Stimulated activated CD8-positive, alpha-beta memory T cell treated with anti-CD3 and anti-CD28 coated beads, Interleukin-4, amount 100 ng/mL, for 48 hours (primary cell): Measurements from ENCODE around the gene IDH3A.

ENCODE experiments used
- DNase-seq: peaks from one replicate; pipeline ENCODE4 v3.0.0-alpha.2; 2020

The IDH3A gene

DNA sequence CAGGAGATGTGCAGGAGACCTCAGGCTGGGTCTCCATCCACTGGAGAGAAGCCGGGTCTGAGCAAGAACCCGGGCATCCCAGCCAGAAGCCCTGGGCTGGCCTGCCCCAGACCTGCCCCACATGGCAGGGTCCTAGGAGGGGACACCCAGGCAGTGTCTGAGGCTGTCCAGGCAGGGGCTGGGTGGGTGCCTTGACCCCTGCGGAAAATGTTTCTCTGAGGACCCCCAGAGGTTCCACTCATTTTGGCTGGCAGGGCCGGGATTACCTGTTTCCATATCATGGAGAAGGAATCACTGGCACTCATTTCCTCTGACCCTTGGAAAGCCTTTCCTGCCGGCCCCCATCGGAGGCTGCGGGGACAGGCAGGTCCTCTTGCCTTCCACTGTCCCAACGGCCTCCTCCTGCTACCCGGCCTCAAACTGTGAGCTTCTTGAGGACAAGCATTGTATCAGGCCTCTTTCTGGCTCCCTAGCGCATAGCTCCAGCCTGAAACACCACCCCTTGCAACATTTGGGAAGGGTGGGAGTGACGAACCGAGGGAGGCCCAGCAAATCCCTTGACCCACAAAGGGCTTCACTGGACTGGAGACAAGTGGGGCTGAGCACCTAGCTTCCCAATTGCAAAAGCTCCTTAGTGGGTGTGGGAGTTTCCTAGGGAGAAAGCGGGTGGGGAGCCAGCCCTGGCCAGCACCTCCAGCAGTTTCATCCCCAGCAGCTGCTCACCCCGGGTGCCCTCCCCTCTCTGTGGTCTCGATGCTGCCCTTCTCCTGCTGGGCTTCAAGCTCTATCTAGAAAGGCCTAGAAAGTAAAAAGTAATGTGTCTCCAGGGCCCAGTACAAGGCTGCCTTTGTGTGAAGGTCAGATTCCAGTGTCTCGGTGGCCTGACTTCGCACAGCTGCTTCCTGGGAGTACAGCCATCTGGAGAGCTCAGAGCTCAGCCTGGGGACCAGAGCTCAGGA is 55.5 kb downstream of the IDH3A start:
- DNase-seq: no peak

DNA sequence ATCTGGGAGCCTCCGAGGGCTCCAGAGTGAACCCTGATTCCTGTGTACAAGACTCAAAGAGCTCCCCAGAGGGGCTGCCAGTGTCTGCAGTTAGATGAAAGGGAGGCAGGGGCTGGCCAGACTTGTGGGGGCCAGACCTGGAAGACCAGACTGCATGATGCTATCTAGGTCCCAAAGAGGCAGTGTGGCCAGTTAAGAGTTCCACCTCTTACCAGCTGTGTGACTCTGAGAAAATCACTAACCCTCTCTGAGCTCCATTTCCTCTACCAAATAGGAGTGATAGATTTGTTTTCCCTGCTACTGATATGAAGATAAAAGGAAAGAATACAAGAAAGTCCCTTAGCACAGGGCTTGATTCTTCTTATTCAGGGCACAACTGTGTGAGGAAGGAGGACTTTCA is 56.2 kb downstream of the IDH3A start:
- no peak for DNase-seq

DNA sequence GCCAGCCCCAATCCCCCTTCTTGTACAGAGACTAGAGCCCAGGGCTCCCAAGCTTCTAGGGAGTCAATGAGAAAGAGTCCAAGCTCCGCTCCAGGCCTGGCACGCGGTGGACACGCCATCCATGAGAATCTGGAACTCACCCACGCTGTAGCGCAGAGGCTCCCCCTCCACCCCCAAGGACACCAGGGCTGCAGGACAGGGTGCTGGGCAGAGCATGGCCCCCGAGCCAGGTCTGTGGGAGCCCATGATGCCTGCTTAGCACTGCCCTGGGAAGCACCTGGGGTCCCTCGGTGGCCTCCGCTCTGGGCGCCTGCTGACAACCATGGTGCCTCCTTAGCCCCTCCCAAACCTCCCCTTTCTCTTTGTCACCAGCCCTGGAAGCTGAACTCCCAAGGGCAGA is 56.7 kb downstream of the IDH3A start:
- DNase-seq: no peak

DNA sequence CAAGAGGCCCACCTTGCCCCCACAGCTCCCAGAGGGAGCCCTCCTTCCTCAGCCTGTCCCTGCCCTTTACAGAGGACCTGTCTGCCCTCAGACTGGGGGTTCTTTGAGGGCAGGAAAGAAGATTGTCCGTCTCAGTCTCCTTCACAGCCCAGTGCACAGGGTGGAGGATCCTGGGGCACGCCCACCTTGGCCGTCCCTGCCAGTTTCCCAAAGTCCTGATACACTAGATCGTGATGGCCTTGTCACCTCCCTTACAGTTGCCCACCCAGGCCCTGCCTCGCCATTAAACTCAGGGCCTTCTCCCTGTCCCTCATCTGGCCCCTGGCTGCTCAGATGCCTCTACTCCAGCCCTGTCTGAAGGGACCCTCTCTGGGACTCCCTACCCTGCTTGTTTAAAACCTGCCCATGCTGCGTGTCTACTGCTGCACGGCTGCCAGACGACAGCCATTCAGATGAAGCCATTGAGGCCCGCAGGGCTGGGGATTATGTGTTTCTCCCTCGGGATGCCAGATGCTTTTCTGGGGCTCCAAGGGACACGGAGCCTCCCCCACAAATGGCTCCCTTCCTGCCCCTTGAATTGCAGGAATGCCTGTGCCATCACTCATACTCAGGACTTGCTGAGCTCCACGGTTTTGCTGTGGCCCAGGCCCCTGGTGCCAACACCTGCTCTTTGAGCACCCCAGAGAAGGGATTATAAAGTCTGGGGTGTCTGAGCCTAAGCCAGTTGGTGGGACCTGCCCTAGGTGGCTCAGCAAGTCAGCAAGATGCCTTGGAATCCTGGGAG is 57.4 kb downstream of the IDH3A start:
- DNase-seq: no peak

DNA sequence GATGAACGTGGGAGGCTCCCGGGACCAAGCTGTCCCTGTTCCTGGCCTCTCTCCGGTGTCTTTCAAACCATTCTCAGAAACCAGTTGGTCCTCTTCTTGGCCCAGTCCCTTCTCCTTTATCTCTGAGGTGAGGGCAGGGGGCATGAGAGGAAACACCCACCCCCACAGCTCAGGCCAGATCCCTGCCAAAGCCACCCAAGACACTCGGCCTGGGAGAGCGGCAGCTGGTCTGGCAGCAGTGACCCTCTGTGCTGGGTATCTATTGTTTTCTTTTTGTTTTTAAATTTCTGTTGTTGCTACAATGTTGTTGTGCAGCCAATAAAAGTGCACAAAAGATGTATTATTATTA is 57.9 kb downstream of the IDH3A start:
- DNase-seq: no peak

DNA sequence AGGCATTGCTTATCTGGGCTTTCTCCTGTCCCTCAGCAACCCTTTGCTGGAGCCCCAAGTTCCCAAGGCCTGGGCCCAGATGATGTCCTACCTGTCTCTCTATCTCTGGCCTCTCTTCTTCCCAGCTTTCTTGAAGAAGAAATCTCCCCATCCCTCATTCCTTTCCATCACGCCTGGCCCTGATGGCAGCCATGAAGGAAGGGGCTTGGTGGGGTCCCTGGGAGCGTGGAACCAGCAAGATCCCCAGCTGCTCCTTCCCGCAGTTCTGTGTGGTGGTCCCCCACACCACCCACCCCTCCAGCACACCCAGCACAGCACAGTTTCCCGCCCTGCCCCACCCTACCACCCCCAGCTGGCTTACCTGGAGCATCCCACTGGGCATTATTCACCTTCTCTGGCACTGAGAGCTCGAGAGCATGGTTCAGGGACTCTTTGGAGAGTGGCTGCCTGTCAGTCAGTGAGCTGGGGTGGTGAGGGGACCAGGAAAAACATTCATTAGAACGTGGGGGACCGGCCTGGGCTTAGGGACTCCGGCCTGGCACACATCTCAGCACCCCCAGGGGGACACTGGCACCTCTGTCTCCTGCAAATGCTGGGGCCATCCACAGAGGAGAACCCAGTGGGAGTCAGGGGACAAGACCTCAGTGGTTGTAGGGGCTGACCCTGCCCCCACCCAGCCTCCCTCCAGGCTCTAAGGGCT is 58.6 kb downstream of the IDH3A start:
- no peak for DNase-seq

DNA sequence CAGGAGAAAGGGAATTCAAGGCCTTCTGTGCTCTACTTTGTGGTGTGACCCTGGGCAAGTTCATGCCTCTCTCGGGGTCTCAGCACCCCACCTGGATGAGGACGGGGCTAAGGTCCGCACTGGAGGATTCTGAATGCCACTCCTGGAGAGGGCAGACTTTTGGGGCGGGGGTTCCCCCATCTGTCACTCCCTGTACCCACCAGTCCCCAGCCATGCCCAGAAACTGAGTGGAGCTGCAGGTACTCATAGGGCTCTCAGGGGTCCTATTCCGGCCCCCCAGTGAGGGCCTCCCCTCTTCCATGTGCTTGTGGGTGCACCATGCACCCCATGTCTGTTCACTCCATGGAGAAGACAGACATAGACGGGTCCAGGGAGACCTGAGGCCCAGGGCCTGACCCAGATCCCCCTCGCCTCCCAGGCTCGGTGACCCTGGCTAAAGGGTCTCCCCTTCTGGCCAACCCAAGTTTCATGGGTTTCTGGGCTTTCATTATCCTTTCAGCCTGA is 59.2 kb downstream of the IDH3A start:
- DNase-seq: no peak

DNA sequence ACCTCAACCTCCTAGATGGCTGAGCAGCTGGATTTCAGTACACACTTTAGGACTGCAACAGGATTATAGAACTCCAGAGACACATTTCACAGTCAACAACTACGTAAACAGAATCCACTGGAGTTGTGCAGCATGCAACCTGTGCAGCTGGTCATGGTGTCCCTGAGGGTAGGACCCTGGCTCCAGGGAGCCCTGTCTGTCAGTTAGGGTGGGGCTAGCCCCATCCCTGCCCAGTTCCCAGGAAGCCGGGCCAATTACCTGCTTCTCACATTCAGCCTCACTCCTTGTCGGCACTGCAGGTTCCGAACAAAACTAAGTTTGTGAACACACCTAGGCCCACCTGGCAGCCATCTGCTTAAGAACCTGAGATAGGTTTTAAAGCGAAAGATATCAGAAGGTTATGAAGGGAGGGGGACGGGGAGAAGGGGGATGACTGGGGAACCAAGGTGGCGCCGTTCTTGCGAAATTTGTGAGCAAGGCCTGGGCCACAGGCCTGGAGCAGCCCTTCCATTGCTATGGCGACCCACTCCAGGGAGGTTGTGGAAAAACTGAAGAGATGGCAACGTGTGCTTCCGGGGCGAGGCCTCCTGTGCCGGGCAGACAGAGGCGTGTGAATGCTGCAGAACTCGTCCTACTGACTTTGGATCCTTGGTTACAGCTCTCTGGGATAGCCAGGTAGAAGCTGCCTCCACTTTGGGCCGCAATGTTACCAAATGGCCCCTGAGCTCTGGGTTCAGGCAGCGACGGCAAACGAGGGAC is 59.9 kb downstream of the IDH3A start:
- no peak for DNase-seq

DNA sequence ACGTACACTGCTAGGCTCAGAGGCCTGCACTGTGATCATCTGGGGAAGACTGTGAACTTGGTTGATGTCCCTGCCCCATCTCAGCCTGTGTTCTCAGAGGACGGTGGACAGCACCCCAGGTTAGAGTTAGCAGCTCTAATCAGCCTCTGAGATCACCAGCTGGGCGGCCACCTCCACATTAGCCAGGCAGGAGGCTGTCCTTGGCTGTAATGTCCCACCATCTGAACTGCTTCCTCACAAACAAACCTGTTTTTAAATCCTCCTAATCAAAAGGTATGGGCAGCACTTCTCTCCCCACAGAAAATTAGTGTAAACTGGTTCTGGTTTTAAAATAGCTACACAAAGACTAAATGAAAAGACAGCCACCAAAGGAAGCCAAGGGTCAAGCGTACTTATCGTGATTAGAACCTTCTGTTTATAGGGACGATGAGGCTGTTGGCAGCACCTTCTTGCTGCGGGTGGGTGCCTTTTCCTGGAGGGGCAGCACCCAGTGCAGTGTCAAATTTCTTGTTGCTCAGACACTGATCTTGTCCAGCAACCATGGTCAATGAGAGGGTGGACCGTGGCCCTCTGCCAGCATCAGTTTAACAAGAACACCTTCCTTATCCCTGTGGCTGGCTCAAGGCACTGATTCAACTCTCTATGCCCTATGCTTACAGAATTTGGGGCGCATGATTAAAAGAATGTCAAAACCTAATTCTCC is 60.6 kb downstream of the IDH3A start:
- peak; percentile 3 for DNase-seq

DNA sequence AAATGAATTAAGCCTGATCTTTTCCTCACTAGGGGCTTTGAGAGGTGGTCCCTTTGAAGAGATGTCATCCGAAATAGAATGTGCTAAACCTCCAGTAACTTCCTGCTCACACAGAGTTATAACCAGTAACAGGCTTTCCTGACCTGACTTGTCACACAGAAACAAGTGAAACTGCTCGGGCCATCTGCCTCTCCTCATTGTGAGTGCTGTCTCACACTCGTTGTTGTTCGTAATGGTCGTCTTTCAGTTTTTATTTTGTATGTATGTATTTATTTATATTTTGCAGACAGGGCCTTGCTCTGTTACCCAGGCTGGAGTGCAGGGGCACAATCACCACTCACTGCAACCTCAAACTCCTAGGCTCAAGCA is 61.2 kb downstream of the IDH3A start:
- DNase-seq: peak; percentile 11

DNA sequence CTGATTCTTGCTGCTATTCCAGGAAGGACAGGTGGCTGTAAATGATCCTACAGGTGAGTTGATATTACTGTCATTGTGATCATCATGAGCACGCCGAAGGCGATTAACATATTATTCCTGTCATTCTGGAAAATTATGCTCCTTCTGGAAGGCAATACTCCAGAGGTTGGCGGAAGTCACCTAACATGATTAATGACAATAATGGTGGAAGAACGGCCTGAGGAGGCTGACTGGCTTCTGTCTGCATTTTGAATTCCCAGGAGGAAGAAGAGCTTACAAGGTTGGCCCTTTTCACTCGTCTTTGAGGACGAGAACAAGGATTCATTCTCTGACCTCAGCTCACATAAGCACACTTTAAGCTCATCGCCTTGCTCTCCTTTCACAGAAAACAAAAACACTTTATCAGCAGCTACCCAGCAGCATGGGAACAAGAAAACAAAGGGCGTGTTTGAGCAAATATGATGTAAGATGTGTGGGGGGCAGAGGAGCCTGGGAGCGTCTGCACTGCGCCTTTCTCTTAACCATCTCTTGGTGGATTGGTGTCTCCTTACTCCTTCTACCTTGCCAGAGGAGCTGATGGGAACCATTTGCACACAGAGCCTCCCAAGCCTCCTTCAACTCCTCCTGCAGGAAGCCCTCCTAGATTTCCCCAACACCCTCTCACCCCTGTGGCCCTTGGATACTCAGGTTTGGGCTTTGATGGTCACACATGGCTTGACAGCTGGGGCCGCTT is 62.2 kb downstream of the IDH3A start:
- no peak for DNase-seq

DNA sequence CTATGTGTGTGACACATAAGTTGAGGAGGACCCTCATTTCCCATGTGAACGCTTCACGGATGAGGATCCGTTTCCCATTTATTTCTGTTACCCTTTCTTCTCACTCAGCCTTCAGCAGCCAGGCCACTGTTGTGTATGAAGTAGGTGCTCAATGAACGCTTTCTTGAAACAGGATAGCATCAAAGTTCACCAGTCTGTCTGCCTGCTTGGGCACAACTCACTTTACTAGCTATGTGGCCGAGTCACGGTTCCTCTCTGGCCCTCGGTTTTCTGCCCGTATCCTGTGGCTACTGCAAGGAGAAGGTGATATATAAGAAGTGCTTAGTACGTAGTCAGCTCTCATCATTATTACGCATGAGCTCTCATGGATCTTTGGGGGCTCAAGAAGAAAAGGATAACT is 62.8 kb downstream of the IDH3A start:
- no peak for DNase-seq

DNA sequence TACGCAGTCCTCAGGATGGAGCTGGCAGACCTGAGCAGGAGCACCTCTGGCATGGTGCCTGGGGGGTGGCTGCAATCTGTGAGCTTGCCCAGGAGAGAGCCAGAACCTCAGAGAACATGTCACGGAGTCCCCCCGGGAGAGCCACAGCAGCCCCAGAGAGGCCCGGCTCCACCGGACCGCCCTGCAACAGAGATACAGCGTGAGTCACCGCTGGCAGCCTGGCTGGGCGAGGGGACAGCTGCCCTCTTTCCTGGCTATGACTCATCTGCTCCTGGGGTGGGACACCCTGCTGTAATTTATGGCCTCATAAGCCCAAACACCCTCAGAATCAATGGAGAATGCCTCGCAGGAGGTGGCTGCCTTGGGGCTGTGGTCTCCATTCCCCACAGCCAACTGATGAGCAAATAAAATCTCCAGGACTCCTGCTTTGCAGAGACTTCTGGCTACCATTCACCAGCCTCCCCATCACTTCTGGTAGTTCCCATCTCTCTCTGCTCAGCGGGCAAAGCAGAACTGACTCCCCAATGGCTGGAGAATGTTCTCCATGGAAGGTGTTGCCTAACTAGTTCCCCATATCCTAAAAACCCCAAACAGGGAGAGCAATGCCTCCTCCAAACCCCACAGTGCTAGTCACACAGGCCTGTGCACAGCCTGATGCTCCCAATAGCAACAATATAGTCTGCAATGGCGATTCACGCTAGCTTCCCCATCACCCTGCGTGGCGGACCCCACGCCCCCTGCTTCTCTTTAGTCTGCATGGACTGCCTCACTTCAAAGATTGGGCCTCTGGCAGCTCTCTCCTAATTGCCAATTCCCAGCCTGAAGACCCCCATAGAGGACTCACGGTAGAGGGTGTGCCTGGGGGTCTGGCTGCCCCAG is 63.6 kb downstream of the IDH3A start:
- no peak for DNase-seq

DNA sequence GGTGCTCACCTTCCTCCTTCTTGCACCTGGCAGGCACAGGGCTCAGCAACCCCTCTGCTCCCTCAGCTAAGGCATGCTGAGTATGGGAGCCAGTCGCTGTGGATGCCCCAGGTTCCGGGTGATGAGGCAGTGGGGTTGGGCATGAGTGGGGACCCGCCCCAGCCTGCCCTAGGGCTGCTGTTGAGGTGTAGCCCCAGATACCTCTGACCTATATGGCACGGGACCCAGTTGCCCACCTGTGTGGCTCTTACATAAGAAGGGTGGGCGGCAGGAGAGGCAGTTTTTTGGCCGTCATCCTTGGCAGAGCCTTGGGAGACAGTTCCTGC is 64.2 kb downstream of the IDH3A start:
- DNase-seq: no peak

DNA sequence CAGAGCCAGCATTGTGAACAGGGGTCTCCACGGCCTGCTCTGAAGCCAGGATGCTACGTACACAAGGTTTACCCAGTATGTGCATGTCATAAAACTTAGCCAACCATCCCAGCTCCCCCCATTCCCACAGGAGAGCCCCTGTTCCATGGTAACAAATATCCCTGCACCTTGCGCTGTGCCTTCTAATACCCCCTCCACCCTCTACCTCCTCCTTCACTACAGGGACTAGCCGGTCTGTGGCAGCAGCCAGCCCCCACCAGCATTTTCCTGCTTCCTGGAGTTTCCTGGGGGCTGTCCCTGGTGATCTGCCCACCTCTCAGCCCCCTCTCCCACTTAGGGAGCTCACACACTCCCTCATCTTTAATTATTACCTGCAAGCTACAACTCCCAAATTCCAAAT is 64.8 kb downstream of the IDH3A start:
- DNase-seq: no peak

DNA sequence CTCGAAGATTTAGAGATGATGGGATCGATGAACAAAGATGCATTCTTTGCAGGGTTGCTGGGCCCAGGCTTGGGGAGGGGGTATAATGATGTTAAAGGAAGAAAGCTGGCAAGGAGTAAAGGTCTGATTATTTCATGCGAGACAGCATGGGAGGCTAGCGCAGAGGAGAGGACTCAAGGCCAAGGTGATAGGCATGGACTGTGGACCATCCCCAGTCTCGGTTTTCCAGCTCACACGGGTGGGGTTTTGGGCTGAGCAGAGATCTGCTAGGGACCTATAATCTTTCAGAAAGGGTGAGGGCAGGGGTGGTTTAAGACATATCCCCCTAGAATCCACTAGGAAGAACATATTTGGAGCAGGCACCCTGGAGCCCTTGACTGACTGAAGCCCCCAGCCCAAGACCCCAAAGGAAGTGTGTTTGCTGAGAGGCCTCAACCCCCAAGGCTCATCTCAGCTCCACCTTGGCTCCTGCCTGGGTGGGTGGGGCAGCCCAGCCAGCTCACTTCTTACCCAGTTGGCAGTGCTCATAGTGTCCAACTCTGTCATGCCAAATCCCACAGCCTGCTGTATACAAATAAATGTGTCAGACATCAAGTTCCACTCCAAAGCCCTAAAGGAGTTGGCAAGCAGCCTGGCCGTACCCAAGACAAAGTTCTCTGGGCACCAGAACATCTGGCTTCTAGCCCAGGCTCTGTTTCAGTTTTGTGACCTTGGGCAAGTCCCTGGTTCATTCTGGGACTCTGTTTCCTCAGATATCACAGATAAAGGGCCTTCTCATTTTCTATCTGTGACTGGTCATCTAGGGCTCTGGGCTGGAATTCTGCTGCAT is 67.3 kb downstream of the IDH3A start:
- no peak for DNase-seq

DNA sequence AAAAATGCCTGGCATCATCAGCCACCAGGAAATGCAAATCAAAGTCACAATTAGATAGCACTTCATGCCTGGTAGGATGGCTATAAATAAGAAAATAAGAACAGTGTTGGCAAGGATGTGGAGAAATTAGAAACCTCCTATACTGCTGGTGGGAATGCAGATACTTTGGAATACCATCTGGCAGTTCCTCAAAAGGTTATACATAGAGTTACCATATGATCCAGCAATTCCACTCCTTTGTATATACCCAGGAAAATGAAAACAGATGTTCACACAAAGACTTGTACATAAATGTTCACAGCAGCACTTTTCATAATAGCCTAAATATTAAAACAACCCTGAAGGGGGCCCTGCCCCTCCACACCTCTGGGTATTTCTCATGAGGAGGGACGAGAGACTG is 71.6 kb downstream of the IDH3A start:
- no peak for DNase-seq
